Measurements from ENCODE around the gene MEGF11. TPM values are rescaled to one million over a fixed set of nuclear protein-coding genes. Genes with fewer than 3 reads are reported as not detected.

Gene MEGF11
- total RNA-seq, 1 donor from 2014 or later = 0.10 TPM

DNA sequence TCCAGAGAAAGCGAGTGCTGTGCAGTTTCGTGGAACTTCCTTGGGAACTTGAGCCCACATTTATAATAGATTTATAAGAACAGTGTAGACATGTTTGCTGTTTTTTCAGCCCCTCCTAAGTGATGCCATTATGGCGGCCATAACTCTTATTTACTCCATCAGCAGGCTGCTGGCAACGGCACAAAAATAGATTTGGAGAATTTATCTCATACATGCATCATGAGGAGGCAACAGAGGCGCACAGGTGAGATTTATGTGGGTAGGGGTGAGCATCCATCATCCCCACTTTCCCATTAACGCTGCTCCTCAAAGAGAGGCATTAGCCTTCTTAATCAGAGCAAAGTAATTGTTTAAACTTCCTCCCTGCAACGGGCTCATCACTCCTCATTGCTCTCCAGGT is 201.7 kb downstream of the MEGF11 start:
- DNase-seq = no peak

DNA sequence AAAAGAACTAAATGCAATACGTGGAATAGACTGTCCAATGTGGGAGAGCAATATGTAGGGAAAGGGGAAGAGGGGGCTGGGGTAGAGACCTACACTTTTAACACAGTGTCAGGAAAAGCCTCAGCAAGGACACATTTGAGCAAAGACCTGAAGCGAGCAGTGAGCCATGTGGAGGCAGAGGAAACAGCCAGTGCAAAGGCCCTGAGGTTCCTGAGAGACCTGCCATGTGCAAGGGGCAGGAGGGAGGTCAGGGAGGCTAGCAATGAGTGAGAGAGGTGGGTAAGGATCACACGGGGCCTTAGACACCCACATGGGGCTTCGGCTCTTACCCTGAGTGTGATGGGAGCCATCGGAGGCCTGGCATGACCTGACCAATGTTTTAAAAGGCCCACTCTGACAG is 203.3 kb downstream of the MEGF11 start:
- DNase-seq = no peak

DNA sequence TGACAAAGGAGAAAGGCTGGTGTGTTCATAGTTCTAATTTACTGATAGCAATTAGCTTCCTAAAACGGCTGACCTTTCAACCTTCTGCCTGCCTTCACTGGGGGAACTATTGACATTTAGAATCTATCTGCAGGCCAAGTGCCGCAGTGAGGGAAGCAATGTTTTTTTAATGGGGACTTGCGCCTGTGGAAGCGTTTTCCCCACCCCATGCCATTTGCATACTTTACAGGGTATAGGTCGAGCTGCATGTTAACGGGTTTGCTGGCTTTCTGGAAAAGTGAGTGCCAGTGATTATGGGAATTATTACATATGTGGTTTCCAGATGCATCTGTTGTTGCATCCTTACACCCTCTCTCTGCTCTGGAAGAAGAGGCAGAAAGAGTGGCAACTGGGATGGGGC is 204.2 kb downstream of the MEGF11 start:
- DNase-seq = no peak

DNA sequence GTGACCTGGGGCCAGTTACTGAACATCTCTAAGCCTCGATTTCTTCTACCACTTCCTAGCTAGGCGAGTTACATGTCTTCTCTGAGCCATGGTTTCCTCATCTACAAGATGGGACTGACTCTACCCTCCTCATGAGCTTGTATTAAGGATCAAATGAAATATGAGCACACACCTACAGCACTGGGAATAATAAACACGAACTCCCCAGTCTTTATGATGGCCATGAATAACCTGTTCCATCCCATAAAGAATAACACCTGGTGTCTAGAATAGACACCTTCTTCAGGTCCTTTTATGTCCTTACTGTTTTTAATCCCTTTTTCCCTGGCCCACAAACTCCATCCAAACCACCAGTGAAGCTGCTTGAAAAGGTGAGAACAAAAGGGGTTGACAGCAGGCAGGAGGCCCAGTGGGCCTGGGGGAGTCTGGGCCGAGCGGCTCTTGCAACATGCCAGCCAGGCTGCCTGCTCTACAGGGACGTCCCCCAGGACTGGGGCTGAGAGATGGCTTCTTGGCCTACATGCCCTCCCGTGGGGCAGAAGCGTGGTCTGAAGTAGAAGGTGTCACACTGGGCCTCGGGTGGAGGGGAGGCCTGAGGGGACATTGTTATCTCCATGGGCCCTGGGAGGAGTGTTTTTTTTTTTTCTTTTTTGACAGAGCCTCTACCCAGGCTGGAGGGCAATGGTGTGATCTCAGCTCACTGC is 206.1 kb downstream of the MEGF11 start:
- no peak for DNase-seq

DNA sequence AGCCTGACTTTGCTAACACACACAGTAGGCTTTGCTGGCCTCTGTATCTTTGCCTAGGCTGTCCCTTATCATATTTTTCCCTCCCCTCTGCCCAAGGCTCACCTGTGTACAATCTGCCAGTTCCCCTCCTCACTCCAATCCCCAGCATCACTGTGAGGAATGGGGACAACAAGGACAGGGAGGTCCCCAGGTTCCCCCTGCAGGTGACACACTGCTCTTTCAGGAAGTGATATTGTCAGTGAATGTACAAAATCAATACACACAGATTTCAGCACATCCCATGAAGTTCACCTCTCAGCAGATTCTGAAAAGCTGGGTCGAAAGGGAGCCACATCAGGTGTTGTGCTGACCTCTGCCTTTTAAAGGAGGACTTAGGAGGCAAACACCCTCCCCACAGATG is 206.8 kb downstream of the MEGF11 start:
- DNase-seq = no peak

DNA sequence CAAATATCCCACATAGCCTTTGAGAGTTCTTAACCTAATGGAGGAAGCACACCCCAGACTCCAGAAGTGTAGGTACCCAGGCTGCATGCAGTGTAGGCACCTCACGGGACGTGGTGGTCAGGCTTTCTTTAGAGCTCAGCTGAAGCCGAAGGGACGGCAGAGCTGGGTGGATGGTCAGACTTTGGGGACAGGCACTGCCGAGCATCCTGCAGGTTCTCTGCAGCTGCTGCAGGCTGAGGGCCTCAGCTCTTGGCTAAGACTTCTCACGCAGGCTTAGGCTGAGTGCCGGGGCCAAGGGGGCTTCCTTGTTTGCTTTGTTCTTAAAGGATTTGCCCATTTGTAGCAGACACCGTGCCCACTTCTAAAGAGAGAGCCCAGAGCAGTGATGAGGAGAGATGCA is 207.2 kb downstream of the MEGF11 start:
- no peak for DNase-seq

DNA sequence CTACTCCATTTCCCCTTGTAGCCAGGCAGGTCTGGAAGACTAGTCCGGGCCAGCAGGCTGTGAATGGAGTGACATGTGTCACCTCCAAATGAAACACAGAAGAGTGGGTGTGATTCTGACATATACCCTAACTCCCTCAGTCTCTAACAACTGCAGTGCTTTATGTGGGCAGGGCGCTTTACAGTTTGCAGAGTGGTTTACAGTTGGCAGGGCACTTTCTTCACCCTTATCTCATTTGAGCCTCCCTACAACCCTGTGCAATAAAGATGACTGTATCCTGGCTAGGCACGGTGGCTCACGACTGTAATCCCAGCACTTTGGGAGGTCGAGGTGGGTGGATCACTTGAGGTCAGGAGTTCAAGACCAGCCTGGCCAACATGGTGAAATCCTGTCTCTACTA is 208.0 kb downstream of the MEGF11 start:
- no peak for DNase-seq

DNA sequence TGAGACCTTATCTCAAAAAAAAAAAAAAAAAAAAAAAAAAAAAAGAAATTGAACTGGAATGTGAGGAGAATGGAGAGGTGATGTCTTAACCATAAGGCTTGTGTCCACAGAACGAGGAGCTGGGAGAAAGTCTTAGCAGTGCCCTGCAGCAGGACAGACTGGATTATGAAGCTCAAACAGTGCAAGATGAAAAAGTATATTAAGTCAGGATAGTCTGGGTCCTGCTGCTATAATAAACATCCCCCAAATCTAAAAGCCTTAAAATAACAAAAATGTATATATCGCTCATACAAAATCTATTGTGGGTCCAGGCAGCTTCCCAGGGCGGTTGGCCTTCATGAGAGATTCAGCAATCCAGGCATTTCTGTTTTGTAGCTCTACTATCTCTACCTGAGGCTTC is 208.7 kb downstream of the MEGF11 start:
- no peak for DNase-seq

DNA sequence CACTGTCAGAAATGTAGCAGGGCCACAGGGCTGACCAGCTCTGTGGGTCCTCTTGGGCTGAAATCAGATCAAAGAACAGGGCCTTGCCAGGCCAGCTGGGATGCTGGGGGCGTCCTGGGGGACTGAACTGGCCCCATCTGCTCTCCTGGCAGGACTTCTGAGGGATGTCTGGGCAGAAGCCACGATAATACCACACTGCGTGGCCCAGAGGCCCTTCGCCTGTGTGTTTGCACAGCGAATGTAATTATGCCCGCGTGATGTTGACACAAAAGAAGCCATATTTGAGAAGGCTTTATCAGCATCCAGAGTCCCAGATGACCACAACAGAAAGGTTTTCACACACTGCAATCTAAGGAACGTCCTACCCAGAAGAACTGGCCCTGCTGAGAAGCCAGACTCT is 210.3 kb downstream of the MEGF11 start:
- DNase-seq = peak; percentile 9

DNA sequence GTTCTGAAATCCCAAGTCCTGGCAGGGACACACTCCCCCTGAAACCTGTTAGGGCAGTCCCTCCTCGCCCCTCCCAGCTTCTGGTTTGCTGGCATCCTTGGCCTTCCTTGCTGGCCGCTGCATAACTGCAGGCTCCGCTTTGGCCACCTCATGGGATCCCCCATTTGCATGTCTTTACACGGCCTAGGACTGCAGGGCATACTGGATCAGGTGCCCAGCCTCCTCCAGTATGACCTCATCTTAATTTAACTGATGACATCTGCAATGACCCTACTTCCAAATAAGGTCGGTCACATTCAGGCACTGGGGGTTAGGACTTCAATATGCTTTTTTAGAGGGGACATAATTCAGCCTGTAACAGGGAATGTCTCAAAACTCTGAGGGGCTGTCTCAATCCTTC is 210.9 kb downstream of the MEGF11 start:
- no peak for DNase-seq

DNA sequence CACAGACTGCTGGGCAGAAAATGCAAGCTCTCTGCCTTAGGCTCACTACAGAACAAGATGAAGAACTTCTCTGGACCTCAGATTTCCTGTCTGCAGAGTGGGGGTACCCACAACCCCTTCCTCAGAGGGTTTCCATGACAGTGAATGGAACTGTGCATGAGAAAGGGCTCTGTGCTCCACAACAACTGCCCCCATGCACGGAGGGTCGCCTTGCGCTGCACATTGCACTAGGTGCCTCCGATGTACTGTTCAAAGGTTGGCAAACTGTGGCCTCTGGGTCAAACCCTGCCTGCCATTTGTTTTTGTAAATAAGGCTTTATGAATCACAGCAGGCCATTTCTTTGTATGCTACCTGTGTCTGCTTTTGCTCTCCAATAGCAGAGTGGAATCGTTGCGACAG is 212.3 kb downstream of the MEGF11 start:
- DNase-seq = no peak

DNA sequence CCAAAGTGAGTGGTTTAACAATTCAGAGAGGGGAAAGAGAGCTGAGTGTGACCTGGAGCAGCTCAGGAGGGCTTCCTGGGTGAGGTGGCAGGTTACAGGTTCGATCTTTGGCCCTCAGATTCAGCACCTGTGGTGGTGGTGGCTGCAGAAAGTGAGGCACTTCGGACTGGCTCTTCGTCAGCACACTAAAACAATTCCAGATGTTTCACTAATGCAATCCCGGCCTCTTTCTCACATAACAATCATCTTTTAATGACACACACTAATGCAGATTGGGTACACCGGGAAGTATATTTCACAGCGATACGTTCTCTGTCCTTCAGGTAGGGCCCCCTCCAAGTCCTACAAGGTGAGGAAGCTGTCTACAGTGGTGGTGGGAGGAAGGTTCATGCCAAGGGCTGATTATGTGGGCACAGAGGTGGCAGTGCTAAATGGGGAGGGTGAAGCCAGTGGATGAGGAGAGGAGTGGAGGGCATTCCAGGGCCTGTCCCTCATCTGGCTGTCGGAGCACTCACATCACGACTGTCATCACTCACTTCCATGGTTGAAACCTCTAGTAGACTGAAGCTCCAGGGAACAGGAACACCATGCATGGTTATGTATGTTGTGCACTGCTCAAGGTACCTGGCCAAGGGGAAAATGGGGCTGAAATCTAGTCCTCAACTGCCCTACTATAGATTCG is 213.2 kb downstream of the MEGF11 start:
- DNase-seq = no peak

DNA sequence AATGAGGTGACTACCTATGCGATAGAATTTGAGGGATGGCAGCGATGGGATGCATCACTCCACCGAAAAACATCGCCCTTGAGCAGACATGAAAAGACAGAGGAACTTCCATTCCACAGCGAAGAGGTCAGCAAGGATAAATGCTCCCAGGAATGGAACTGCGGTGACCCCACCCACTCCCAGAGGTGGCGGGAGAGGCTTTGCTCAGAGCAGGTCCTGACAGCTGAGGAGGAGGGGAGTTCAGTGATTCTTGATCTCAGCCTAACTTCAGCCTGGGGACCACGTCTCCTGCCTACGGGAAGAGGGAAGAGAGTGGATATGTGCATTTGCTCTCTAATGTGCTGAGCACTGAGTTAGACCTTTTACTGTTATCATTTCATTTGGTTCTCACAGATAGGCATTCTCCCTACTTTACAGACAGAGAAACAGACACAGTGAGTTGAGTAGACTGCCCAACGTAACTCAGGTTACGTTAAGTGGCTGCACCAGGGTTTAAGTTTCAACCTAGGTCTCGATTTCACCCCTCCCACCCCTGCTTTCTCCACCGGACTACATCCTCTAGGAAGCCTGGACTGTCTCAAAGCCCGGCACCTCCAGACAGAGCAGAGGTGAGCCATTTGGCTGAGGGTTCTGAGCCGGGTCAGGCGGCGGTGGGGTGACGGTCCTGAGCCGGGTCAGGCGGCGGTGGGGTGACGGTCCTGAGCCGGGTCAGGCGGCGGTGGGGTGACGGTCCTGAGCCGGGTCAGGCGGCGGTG is 214.3 kb downstream of the MEGF11 start:
- no peak for DNase-seq

DNA sequence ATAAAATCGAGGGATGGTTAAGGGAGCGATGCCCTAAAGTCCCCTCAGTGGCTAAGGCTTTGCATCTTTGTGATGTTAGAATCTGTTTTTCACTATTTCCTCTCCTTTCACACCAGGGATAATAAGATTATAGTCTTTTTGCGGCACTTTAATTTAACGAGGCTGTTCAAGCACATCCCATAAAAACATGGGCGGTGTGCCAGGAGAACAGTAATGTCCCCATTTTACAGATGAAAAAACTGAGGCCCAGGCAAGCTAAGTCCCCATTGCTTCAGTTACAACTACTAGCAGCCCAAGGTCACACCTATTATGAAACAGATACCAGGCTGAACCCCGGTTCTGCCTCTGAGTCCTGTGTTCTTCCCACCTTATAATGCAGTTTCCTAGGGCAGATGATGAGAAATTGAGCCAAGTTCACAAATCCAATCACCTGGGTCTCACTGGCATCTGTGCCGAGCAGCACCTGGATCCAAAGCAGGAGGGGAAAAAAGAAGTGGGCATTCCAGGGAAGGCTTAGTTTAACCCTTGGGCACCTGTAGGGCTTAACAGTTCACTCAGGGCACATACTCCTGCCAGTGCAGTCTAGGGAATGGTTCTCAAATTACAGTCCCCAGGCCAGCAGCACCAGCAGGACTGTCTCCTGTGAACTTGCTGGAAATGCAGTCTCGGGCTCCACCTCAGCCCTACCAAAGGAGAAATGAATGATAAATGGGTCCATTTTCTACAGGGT is 215.0 kb downstream of the MEGF11 start:
- peak; percentile 18 for DNase-seq

DNA sequence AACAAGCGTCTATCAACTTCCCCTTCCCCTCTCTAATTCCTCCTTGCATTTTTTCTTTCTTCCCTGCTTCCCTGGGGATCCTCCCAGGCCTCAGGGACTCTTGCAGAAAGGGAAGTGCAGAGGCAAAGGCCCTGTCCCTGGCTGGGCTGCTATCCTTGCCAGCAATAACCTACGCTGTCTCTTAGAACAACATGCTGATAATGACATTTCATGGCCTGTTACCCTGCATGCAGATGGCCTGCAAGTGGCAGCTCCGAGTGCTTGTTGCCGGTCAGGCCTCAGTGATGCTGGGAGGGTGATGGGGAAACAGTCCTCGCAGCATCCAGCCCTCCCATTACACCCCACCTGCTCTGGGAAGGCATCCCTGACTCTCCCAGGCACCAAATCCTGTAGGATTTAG is 216.7 kb downstream of the MEGF11 start:
- DNase-seq = no peak

DNA sequence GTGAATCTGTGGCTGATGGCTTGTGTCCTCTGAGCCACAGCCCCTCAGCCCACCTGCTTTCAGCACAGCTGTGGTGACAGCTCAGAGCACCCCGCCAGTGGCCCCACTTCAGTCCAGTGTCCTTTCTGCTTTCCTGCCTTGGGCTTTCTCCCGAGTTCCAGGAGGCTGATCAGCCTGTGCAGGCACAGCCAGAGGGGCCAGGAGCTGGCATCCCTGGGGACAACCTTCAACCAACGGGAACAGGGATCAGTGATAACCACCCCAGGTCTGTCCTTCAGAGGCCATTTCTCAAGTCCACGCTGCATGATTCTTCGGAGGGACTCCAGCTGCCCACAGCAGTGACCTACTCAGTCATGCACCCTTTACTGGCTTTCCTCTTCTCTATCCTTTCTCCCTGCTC is 217.6 kb downstream of the MEGF11 start:
- DNase-seq = no peak

DNA sequence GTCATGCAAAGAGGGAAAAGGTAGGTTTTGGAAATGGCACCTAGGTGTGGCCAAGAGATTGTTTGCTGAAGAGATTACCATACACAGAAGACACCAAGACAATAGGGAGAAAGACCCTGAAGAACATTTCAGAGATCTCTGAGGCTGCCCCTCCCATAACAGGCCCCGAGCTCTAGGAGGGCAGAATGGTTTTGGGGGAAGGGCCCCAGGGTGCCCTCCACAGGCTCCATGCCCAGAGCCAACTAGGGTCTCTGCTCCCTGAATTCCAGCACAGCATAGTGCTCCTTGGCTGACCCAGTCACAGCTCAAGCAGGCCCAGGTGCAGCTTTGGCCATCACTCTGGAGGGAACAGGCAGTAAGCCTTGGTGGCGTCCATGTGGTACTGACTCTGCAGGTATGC is 220.4 kb downstream of the MEGF11 start:
- no peak for DNase-seq

DNA sequence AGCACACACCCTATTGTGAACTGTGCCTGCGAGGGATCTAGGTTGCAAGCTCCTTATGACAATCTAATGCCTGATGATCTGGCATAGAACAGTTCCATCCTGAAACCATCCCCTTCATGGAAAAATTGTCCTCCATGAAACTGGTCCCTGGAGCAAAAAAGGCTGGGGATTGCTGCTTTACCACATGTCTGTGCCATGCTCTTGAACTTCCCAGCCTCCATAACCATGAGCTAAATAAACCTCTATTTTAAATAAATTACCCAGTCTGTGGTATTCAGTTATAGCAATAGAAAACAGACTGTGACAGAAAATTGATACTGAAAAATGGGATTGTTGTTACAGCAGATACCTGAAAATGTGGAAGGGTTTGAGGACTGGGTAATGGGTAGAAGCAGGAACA is 221.5 kb downstream of the MEGF11 start:
- no peak for DNase-seq

DNA sequence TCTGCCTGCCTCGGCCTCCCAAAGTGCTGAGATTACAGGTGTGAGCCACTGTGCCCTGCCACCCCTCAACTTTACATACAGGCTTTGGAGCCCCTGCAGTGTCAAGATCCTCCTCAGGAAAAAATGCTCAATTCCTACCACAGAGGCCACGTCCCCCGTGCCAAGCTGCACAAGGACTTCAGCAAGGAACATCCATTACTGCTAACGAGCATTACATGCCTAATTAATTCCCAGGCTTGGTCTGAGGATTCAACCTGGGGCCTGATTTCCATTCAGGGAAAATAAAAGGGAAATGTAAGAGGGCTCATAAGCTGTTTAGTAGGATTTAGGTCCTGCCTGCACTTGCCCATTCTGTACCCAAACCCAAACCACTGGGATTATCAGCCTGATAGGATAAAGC is 222.9 kb downstream of the MEGF11 start:
- DNase-seq = no peak

DNA sequence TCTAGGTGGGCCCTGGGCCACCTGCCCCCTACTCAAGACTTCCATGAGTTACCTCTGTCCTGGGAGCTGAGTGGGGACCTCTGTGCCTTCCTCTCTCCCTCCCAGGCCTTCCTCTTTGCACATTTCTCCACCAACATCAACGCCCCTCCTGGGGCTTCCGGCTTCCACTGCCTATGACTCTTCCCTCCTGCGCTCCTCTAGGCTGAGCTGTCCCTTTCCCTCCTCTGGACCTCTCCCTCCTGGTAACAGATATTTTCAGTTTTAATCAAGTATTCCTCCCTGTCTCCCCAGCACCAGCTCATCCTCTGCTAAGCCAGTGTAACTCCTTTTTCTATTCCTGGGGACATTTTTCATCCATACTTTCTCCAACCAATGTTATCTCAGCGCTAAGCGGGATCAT is 223.9 kb downstream of the MEGF11 start:
- DNase-seq = no peak

DNA sequence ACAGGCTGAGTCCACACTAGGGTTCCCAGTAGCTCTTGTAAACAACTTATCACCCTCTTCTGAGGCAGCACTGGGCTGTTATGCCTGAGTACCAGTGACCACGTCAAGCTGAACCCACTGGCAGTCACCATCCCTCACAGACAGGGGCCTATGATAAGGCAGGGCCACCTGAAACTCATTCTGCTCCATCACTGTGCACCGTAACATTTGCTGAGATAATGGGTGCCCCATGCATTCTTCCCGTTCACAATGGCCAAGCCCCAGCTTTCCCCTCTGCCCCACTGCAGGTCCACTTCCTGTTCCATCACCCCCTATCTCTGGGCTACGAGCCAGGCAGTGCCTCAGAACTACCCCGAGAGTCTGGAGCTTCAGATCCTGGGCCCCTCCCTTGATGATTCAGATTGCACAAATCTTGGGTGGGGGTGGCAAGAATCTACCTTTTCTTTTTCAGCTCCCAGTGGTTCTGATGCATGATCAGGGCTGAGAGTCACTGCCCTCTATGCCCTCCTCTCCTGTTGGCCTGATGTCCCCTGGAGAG is 226.2 kb downstream of the MEGF11 start:
- DNase-seq = no peak

DNA sequence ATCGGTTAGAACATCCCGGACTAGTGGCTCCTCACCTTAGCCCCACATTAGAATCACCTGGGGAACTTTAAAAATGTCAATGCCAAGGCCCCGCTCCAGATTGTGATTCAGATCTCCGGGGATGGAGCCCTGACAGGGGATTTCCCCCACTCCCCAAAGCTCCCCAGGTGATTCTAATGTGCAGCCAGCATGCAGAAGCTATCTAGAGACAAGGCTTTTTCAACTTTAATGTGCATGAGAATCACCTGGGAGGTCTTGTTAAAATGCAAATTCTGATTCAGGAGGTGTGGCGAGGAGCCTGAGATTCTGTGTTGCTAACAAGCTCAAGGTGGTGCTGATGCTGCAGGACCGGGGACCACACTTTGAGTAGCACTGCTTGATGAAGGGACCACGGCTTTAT is 227.6 kb downstream of the MEGF11 start:
- no peak for DNase-seq

DNA sequence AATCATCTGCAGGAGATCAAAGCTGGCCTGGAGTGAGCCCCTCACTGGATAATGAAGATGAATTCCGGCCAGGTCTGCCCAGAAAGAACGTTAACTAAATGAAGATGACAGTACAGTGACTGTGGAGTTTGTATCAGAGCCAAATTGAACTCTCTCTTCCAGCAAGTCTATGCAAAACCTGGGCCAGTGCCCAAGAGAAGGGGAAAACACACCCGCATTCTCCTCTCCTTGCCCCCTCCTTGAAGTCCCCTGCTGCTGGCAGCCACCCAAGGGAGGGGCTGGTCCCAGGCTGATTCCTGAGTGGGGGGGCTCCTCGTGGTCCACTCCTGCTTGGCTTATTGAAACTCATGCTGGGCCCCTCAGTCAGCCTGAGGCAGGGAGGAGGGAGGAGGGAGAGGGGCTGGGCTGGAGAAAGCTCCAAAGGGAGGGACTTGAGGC is 228.5 kb downstream of the MEGF11 start:
- peak; percentile 82 for DNase-seq

Data from tongue (tissue), 2 donors.